ENCODE data around the gene PCDH8. TPM values are rescaled to one million over a fixed set of nuclear protein-coding genes. Genes with fewer than 3 reads are reported as not detected.

PCDH8 gene
- not detected for total RNA-seq

GRCh38 chr13:52848455-52849195 is at the start of gene PCDH8:
Gene PCDH8 (minus strand): TSS chr13:52848640. CDS start chr13:52848436, 204 bp downstream.
- no peak for ATAC-seq (replicated peaks in 1 of 2)
- H3K4me1 Mint-ChIP-seq (ENCODE audit: low read depth) = peaks cover 45% of the 10 kb centered on the region

DNA sequence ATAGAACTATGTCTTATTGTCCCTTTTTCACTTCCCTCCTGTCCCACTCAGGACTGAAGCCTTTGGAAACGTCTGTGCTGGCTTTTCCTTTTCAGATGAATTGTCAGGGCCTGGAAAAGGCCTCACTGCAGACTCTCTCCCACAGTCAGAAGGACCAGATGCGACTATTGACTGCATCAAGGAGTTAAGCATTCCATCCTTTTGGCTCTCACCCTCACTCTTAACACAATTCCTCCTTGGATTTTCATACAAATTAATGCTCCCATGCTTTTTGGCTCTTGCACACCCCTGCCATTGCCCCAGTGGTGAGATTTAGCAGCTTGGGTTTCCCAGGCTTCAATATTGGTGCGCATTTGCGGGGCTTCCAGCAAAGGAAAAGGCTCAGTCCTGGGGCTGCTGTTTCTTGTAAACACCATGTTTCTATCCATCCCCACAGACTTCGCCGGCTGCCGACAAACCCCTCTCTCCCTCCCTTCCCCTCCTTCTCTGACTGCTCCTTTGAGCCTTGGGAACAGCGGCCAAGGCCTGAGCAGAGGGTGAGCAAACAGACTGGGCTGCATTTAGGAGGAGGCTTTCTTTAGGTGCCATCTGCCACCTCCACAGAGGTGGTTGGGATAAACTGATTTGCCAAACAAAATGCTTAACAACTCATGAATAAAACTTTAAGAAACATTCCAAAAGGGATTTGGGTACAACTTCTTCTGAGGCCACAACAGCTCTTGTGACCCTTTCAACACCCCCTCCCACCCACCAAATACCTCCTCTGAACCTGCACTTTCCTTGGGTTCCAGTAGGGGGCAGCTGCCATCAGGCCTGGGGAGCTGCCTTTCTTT is 48.6 kb upstream of the PCDH8 start:
- Mint-ChIP-seq H3K27me3 (ENCODE audit: low read depth) (no peaks in the 10 kb centered on the region), H3K4me3 (no peak overlapping the region), H3K9me3 (no peaks in the 10 kb centered on the region), H3K4me1 (ENCODE audit: low read depth) (no peaks in the 10 kb centered on the region), H3K27ac (no peak overlapping the region), H3K36me3 (ENCODE audit: insufficient read depth in 2 of 2) (no peaks in the 10 kb centered on the region)
- peak; percentile 4 for DNase-seq
- no peak for ATAC-seq (replicated peaks in 1 of 2)

More at GRCh38 chr13:52848455-52849195, at the start of gene PCDH8:
- H3K36me3 Mint-ChIP-seq (ENCODE audit: insufficient read depth in 2 of 2) = peaks cover 5 to 9% of the 10 kb centered on the region in 2 donors
- no peaks in the 10 kb centered on the region for H3K9me3 Mint-ChIP-seq
- peaks cover 72% of the 10 kb centered on the region for H3K27me3 Mint-ChIP-seq (ENCODE audit: low read depth)
- DNase-seq = peak in 1 of 2 donors; percentile 7
- peak within 1 kb of the TSS; percentile 25 to 55 for H3K4me3 Mint-ChIP-seq
- peak within 1 kb of the TSS; percentile 77 for H3K27ac Mint-ChIP-seq

GRCh38 chr13:52894413-52894812 is 46.0 kb upstream of the PCDH8 start:
- Mint-ChIP-seq H3K27ac (no peak overlapping the region), H3K27me3 (ENCODE audit: low read depth) (no peaks in the 10 kb centered on the region), H3K4me3 (no peak overlapping the region), H3K36me3 (ENCODE audit: insufficient read depth in 2 of 2) (no peaks in the 10 kb centered on the region), H3K9me3 (no peaks in the 10 kb centered on the region), H3K4me1 (ENCODE audit: low read depth) (no peaks in the 10 kb centered on the region)
- DNase-seq (no peak), ATAC-seq (replicated peaks in 1 of 2) (no peak)

GRCh38 chr13:52892925-52893324 is 44.5 kb upstream of the PCDH8 start:
- Mint-ChIP-seq H3K27me3 (ENCODE audit: low read depth) (no peaks in the 10 kb centered on the region), H3K4me3 (no peak overlapping the region), H3K9me3 (no peaks in the 10 kb centered on the region), H3K4me1 (ENCODE audit: low read depth) (no peaks in the 10 kb centered on the region), H3K36me3 (ENCODE audit: insufficient read depth in 2 of 2) (no peaks in the 10 kb centered on the region), H3K27ac (no peak overlapping the region)
- no peak for ATAC-seq (replicated peaks in 1 of 2)
- DNase-seq = no peak

DNA sequence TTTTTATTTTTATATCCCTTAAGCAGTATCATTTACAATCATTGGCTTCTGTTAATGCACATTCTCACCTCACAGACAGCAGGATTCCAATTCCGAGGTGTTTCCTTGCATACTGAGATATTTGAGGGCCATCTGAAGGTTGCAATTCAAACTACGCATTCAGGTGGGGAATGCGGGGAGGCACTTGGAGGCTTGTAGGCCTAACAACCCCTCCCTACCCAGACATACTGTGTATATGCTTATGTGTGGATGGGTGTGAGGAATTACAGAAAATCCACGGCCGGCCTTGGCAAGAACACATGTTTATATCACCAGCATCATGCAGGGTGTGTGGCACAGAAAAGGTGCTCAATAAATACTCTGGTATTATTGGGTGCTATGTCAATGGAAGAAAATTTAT is 43.3 kb upstream of the PCDH8 start:
- ATAC-seq (replicated peaks in 1 of 2) = no peak
- no peaks in the 10 kb centered on the region for H3K27me3 Mint-ChIP-seq (ENCODE audit: low read depth)
- no peak overlapping the region for H3K27ac Mint-ChIP-seq
- no peak overlapping the region for H3K4me3 Mint-ChIP-seq
- no peaks in the 10 kb centered on the region for H3K9me3 Mint-ChIP-seq
- H3K4me1 Mint-ChIP-seq (ENCODE audit: low read depth) = no peaks in the 10 kb centered on the region
- no peaks in the 10 kb centered on the region for H3K36me3 Mint-ChIP-seq (ENCODE audit: insufficient read depth in 2 of 2)
- DNase-seq = no peak

GRCh38 chr13:52887165-52887564 is 38.7 kb upstream of the PCDH8 start:
- ATAC-seq (replicated peaks in 1 of 2) (no peak), DNase-seq (no peak)
- Mint-ChIP-seq H3K27ac (no peak overlapping the region), H3K4me1 (ENCODE audit: low read depth) (no peaks in the 10 kb centered on the region), H3K36me3 (ENCODE audit: insufficient read depth in 2 of 2) (no peaks in the 10 kb centered on the region), H3K27me3 (ENCODE audit: low read depth) (peaks cover 3% of the 10 kb centered on the region), H3K9me3 (no peaks in the 10 kb centered on the region), H3K4me3 (no peak overlapping the region)

- Mint-ChIP-seq H3K27me3 (ENCODE audit: low read depth) (peaks cover 12% of the 10 kb centered on the region), H3K4me1 (ENCODE audit: low read depth) (no peaks in the 10 kb centered on the region), H3K27ac (no peak overlapping the region), H3K9me3 (no peaks in the 10 kb centered on the region), H3K4me3 (no peak overlapping the region), H3K36me3 (ENCODE audit: insufficient read depth in 2 of 2) (no peaks in the 10 kb centered on the region)
- DNase-seq = no peak
- no peak for ATAC-seq (replicated peaks in 1 of 2)
Measured at GRCh38 chr13:52885141-52885540, 36.7 kb upstream of the PCDH8 start.

- Mint-ChIP-seq H3K9me3 (no peaks in the 10 kb centered on the region), H3K4me1 (ENCODE audit: low read depth) (no peaks in the 10 kb centered on the region), H3K27ac (no peak overlapping the region)
Measured at GRCh38 chr13:52884429-52885010, 36.1 kb upstream of the PCDH8 start.

GRCh38 chr13:52882785-52883184 is 34.3 kb upstream of the PCDH8 start:
- no peaks in the 10 kb centered on the region for H3K36me3 Mint-ChIP-seq (ENCODE audit: insufficient read depth in 2 of 2)
- ATAC-seq (replicated peaks in 1 of 2) = no peak
- H3K27ac Mint-ChIP-seq = no peak overlapping the region
- H3K4me3 Mint-ChIP-seq = no peak overlapping the region
- no peaks in the 10 kb centered on the region for H3K4me1 Mint-ChIP-seq (ENCODE audit: low read depth)
- H3K27me3 Mint-ChIP-seq (ENCODE audit: low read depth) = peaks cover 21% of the 10 kb centered on the region
- no peak for DNase-seq
- no peaks in the 10 kb centered on the region for H3K9me3 Mint-ChIP-seq

More at GRCh38 chr13:52884429-52885010, 36.1 kb upstream of the PCDH8 start:
- Mint-ChIP-seq H3K4me3 (no peak overlapping the region), H3K36me3 (ENCODE audit: insufficient read depth in 2 of 2) (no peaks in the 10 kb centered on the region), H3K27me3 (ENCODE audit: low read depth) (peaks cover 12% of the 10 kb centered on the region)
- no peak for ATAC-seq (replicated peaks in 1 of 2)
- DNase-seq = no peak

DNA sequence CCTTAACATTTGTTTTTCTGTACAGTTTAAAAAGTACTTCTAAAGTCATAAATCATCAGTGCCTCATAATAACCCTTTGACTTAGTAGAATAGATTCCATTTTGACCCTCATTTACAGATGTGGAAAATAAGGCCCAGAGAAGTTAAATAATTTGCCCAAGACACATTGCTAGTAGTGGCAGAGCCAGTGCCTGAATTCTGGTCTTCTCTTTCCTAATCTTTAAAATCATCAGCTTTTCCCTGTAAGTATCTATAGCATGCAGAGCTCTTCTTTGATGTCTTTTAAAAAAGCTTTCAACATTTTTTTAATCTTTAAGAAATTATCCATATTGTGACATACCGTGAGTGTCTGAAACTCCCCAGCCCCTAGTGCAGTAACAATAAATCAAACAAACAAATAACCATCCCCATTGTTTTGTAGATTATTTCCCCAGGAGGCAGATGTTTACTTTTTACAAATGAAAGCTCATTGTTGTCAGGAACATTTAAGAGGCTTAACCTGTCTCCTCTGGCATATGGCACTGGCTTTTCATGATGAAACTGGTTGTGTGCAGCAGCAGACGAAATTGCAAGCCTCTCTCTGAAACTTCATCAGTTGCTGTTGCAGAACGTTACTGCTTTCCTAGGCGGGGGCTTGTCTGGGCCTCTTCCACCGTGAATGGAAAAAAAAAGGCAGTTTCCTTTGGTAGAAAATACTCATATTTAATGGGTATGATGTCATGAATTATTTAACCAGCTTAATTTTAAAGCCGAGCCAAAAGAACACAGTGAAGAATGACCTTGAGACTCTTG is 31.7 kb upstream of the PCDH8 start:
- Mint-ChIP-seq H3K9me3 (peaks cover 5 to 18% of the 10 kb centered on the region in 2 donors), H3K4me1 (ENCODE audit: low read depth) (no peaks in the 10 kb centered on the region), H3K4me3 (no peak overlapping the region), H3K27ac (no peak overlapping the region), H3K36me3 (ENCODE audit: insufficient read depth in 2 of 2) (peaks cover 1 to 9% of the 10 kb centered on the region in 2 donors), H3K27me3 (ENCODE audit: low read depth) (peaks cover 21% of the 10 kb centered on the region)
- no peak for ATAC-seq (replicated peaks in 1 of 2)
- DNase-seq = no peak

DNA sequence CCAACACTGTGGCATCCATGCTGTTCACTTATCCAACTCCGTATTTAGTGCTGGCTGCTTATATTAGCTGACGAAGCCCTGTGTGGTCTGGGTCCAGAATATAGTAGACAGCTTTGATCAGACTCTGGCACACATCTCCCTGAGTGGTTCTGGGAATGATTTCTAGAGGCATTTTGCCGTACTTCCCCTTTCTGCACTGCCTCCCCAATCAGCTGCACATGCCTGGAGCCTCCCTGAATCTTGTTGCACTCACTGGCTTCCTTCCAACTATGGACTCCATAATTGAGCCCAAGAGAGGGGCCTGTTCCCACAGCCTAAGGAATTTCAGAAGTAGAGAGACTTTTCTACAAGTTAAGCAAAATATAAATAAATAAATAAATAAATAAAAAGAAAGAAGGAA is 30.4 kb upstream of the PCDH8 start:
- ATAC-seq (replicated peaks in 1 of 2) (no peak), DNase-seq (no peak)
- Mint-ChIP-seq H3K27ac (no peak overlapping the region), H3K4me1 (ENCODE audit: low read depth) (no peaks in the 10 kb centered on the region), H3K36me3 (ENCODE audit: insufficient read depth in 2 of 2) (peaks cover 3 to 12% of the 10 kb centered on the region in 2 donors), H3K4me3 (no peak overlapping the region), H3K27me3 (ENCODE audit: low read depth) (peaks cover 21% of the 10 kb centered on the region), H3K9me3 (peaks cover 7 to 26% of the 10 kb centered on the region in 2 donors)

- Mint-ChIP-seq H3K36me3 (ENCODE audit: insufficient read depth in 2 of 2) (peaks cover 2 to 3% of the 10 kb centered on the region in 2 donors), H3K4me3 (no peak overlapping the region), H3K9me3 (peaks cover 2 to 9% of the 10 kb centered on the region in 2 donors), H3K4me1 (ENCODE audit: low read depth) (no peaks in the 10 kb centered on the region), H3K27me3 (ENCODE audit: low read depth) (peaks cover 17% of the 10 kb centered on the region), H3K27ac (no peak overlapping the region)
- DNase-seq = no peak
- ATAC-seq (replicated peaks in 1 of 2) = no peak
Measured at GRCh38 chr13:52870143-52870542, 21.7 kb upstream of the PCDH8 start.
